ENCODE data around the gene LTBP2. TPM values are rescaled to one million over a fixed set of nuclear protein-coding genes. Genes with fewer than 3 reads are reported as not detected.

The LTBP2 gene
- total and polyA plus RNA-seq, 3 experiments from 2014 or later: 0.24 to 0.83 (median 0.42) TPM

DNA sequence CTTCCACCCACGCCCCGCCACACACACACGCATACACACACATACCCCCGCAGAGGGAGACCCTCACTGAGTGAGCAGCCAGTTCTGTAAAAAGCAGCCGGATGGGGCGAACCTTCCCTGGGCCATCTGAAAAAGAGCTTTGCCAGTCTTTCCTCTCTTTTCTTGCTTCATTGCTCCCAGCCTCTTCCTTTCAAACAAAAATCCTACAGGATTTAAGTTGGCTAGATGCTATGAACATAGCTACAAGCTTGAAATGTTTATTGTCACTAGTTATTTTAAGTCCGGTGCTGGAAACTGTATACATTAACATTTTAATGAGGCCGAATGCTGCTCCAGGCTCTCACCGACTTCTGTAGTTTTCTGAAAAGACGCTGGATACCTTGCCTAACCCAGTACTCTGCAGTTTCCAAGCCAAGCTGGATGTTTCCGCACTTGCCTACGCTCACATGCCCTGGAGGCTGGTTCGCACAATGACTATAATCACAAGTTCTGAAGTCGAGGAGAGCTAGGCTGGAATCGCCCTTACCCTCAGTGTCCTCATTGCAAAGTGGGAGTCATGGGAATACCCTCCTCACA is 39.2 kb downstream of the LTBP2 start:
- Mint-ChIP-seq H3K9me3 (no peaks in the 10 kb centered on the region), H3K4me3 (peak overlapping the region in 3 of 7 donors; percentile 8 to 70 (median 25)), H3K27ac (peak overlapping the region in 1 of 8 donors; percentile 52), H3K36me3 (no peaks in the 10 kb centered on the region), H3K4me1 (peaks cover 38 to 43% (median 38%) of the 10 kb centered on the region in 3 donors), H3K27me3 (peaks cover 28 to 31% of the 10 kb centered on the region in 2 donors)
- Histone ChIP-seq H3K4me1 (ENCODE audit: insufficient read depth, low read length) (peaks cover 39% of the 10 kb centered on the region), H3K4me3 (ENCODE audit: low read length) (no peak overlapping the region), H3K27ac (ENCODE audit: low read depth, low read length) (no peak overlapping the region), H3K9me3 (ENCODE audit: low read length) (no peaks in the 10 kb centered on the region), H3K27me3 (ENCODE audit: insufficient read depth, low read length, poor library complexity, severe bottlenecking) (peaks cover 28% of the 10 kb centered on the region), H3K36me3 (ENCODE audit: insufficient read depth, low read length) (no peaks in the 10 kb centered on the region)
- ChIA-PET CTCF (interaction anchor here (0.8 to 1.8 kb wide), 3 partner anchors 14 to 54 kb away, joined by 3 to 7 read pairs (median 4); no protein-coding TSS in a partner anchor), POLR2A (no interaction called here)
- no peak for DNase-seq

DNA sequence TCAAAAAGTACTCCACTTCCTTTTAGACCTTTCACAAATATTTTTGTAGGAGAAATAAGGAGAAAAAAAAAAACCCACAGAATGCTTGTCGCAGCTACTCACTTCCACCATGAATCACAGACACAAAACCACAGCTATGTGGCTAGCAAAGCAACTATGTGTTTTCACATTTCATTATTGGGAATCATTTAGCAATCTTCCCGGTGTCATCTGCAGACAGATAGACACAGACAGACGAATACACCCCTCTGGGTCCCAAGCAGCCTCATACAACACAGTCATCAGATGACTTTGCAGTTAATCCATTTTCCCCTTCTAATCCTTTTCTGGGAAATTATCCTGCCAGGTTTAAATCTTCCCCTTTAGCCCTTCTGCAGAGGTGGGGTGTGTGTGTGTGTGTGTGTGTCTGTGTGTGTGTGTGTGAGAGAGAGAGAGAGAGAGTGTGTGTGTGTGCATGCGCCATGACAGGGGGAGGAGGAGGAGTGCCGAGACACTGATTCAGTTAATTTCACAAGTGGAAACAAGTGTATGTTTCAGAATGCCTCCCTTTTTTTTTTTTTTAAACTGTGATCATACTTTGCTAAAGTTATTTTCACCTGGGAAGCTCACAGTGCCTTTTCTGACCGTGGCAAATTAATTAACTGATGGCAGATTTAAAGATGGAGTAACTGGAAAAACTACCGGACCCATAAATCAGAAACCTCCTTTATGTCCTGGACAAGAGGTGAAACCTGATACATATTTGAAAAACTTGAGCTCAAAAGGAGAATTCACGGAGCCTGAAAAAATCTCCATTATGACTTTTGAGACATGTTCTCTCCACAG is 39.9 kb downstream of the LTBP2 start:
- H3K27me3 ChIP-seq (ENCODE audit: insufficient read depth, low read length, poor library complexity, severe bottlenecking): peaks cover 28% of the 10 kb centered on the region
- DNase-seq: no peak
- Mint-ChIP-seq H3K36me3 (no peaks in the 10 kb centered on the region), H3K4me3 (peak overlapping the region in 6 of 7 donors; percentile 17 to 70 (median 38)), H3K9me3 (no peaks in the 10 kb centered on the region), H3K4me1 (peaks cover 38 to 43% (median 38%) of the 10 kb centered on the region in 3 donors), H3K27ac (peak overlapping the region in 3 of 8 donors; percentile 52 to 73 (median 56)), H3K27me3 (peaks cover 26 to 34% of the 10 kb centered on the region in 2 donors)
- H3K4me3 ChIP-seq (ENCODE audit: low read length): no peak overlapping the region
- ChIA-PET CTCF (interaction anchor here (0.8 to 1.5 kb wide), 2 partner anchors 14 to 53 kb away, joined by 3 to 4 read pairs; no protein-coding TSS in a partner anchor), POLR2A (no interaction called here)
- no peaks in the 10 kb centered on the region for H3K9me3 ChIP-seq (ENCODE audit: low read length)
- peaks cover 39% of the 10 kb centered on the region for H3K4me1 ChIP-seq (ENCODE audit: insufficient read depth, low read length)
- H3K36me3 ChIP-seq (ENCODE audit: insufficient read depth, low read length): no peaks in the 10 kb centered on the region
- no peak overlapping the region for H3K27ac ChIP-seq (ENCODE audit: low read depth, low read length)

DNA sequence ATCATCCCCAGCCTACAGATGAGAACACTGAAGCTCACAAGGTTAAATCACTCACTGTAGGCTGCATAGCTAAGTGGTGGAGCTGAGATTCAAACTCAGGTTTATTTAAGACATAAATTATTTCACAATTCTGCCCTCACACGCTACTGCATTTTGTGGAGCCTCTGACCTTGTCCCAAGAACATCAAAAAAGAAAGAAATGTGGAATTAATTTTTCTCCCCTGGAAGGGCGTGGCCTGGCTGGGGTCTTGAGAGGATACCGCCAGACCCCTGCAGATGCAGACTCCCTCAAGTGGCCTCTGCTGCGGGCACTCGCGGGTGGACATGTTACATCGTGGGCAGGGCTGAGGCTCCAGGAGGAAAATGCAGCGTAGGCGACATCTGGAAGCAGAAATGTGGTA is 40.6 kb downstream of the LTBP2 start:
- H3K27me3 ChIP-seq (ENCODE audit: insufficient read depth, low read length, poor library complexity, severe bottlenecking): peaks cover 28% of the 10 kb centered on the region
- CTCF ChIA-PET: interaction anchor here (1.5 kb wide), 1 partner anchor 13 kb away, joined by 4 read pairs; no protein-coding TSS in a partner anchor
- H3K9me3 Mint-ChIP-seq: no peaks in the 10 kb centered on the region
- H3K4me1 Mint-ChIP-seq: peaks cover 38 to 43% (median 38%) of the 10 kb centered on the region in 3 donors
- POLR2A ChIA-PET: no interaction called here
- H3K36me3 ChIP-seq (ENCODE audit: insufficient read depth, low read length): no peaks in the 10 kb centered on the region
- H3K4me3 Mint-ChIP-seq: peak overlapping the region in 3 of 7 donors; percentile 34 to 70 (median 38)
- H3K27me3 Mint-ChIP-seq: peaks cover 25 to 38% of the 10 kb centered on the region in 2 donors
- no peak overlapping the region for H3K27ac Mint-ChIP-seq
- H3K36me3 Mint-ChIP-seq: no peaks in the 10 kb centered on the region
- H3K27ac ChIP-seq (ENCODE audit: low read depth, low read length): no peak overlapping the region
- no peak for DNase-seq
- H3K4me3 ChIP-seq (ENCODE audit: low read length): no peak overlapping the region
- H3K9me3 ChIP-seq (ENCODE audit: low read length): no peaks in the 10 kb centered on the region
- H3K4me1 ChIP-seq (ENCODE audit: insufficient read depth, low read length): peaks cover 39% of the 10 kb centered on the region

DNA sequence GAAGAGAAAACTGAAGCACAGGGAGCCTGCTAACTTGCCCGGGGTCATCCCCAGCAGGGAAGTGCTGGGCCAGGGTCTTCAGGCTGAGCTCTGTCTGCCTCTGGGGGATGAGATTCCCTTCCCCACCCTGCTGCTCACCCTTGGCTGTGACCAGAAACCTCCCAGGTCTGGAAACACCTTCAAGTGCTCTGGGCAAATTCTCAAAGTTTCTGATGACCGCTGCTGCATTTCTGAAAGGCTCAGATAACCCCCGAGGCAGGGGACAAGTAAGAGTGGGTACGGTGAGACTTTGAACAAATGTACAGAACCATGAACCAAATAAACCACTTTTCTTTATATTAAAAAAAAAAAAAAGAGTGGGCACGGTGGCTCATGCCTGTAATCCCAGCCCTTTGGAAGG is 41.3 kb downstream of the LTBP2 start:
- no peak overlapping the region for H3K4me3 Mint-ChIP-seq
- H3K9me3 ChIP-seq (ENCODE audit: low read length): no peaks in the 10 kb centered on the region
- H3K9me3 Mint-ChIP-seq: no peaks in the 10 kb centered on the region
- no peaks in the 10 kb centered on the region for H3K36me3 Mint-ChIP-seq
- peaks cover 39% of the 10 kb centered on the region for H3K4me1 ChIP-seq (ENCODE audit: insufficient read depth, low read length)
- H3K27ac Mint-ChIP-seq: no peak overlapping the region
- POLR2A ChIA-PET: no interaction called here
- H3K27ac ChIP-seq (ENCODE audit: low read depth, low read length): no peak overlapping the region
- DNase-seq: no peak
- H3K4me3 ChIP-seq (ENCODE audit: low read length): no peak overlapping the region
- H3K4me1 Mint-ChIP-seq: peaks cover 38 to 43% (median 38%) of the 10 kb centered on the region in 3 donors
- H3K27me3 ChIP-seq (ENCODE audit: insufficient read depth, low read length, poor library complexity, severe bottlenecking): peaks cover 28% of the 10 kb centered on the region
- H3K27me3 Mint-ChIP-seq: peaks cover 25 to 43% of the 10 kb centered on the region in 2 donors
- no peaks in the 10 kb centered on the region for H3K36me3 ChIP-seq (ENCODE audit: insufficient read depth, low read length)
- CTCF ChIA-PET: interaction anchor here (1.4 kb wide), 1 partner anchor 38 kb away, joined by 4 read pairs; no protein-coding TSS in a partner anchor

DNA sequence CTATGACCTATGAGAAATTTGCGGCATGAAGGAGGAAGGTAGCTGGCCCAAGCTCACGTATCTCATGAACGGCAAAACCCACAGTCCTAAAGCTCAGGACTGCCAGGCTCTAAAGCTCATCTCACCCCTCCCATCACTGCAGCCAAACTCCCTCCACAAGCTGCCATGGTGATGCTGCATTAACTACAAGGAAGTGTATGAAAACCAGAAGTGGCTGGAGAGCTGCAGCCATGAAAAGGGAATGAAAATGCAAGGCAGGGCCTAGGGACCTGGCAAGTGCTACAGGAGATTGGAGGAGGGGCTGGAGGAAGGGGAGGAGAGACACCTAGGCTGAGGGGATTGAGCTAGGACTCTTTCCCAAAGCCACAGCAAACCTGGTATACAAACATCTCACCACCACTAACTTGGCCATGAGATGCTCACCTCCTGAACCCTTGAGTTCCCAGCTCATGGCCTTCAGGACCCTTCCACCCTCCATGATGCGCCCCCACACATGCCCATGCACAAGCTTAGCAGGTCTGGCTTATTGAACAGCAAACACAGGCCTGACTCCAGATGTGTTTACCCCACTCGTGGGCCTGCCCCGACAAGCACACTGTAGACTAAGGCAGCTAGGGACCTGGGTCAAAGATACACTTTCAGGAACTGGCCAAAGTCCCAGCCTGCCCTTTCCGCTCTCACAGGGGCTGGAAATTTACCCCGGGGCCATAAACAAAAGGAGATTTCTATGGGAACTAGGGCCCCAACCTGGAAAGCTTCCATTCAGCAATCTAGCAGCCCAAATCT is 42.0 kb downstream of the LTBP2 start:
- ChIA-PET CTCF (interaction anchor here (1.4 kb wide), 1 partner anchor 39 kb away, joined by 4 read pairs; no protein-coding TSS in a partner anchor), POLR2A (no interaction called here)
- peaks cover 28% of the 10 kb centered on the region for H3K27me3 ChIP-seq (ENCODE audit: insufficient read depth, low read length, poor library complexity, severe bottlenecking)
- no peaks in the 10 kb centered on the region for H3K9me3 ChIP-seq (ENCODE audit: low read length)
- peaks cover 36% of the 10 kb centered on the region for H3K4me1 ChIP-seq (ENCODE audit: insufficient read depth, low read length)
- H3K27ac Mint-ChIP-seq: peak overlapping the region in 2 of 8 donors; percentile 10 to 25
- DNase-seq: no peak
- H3K36me3 Mint-ChIP-seq: peaks cover 0 to 2% (median 0%) of the 10 kb centered on the region in 3 donors
- no peaks in the 10 kb centered on the region for H3K36me3 ChIP-seq (ENCODE audit: insufficient read depth, low read length)
- no peak overlapping the region for H3K27ac ChIP-seq (ENCODE audit: low read depth, low read length)
- H3K4me3 ChIP-seq (ENCODE audit: low read length): no peak overlapping the region
- H3K4me1 Mint-ChIP-seq: peaks cover 37 to 42% (median 38%) of the 10 kb centered on the region in 3 donors
- H3K9me3 Mint-ChIP-seq: no peaks in the 10 kb centered on the region
- peaks cover 25 to 50% of the 10 kb centered on the region in 2 donors for H3K27me3 Mint-ChIP-seq
- no peak overlapping the region for H3K4me3 Mint-ChIP-seq

DNA sequence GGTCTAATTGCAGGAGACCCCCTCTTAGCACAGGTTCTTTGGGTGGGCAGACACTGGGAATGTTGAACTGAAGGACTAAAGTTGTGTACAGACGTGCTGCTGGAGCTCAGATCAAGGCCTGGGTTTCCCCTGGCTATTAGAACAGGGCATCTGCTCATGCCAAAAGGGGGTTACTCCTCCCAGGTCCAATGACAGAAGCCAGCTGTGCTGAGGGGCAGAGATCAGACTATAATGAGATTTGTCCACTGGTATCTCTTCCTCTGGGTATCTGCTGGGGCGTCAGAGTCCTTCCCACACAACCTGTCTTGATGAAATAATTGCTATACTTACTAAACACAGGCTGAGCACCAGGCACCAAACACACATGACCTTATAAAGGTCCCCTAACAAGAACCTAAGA is 42.6 kb downstream of the LTBP2 start:
- H3K4me3 ChIP-seq (ENCODE audit: low read length): no peak overlapping the region
- H3K9me3 ChIP-seq (ENCODE audit: low read length): no peaks in the 10 kb centered on the region
- POLR2A ChIA-PET: no interaction called here
- Mint-ChIP-seq H3K36me3 (peaks cover 0 to 2% (median 0%) of the 10 kb centered on the region in 3 donors), H3K4me3 (no peak overlapping the region), H3K9me3 (no peaks in the 10 kb centered on the region), H3K27ac (no peak overlapping the region), H3K4me1 (peaks cover 31 to 36% (median 33%) of the 10 kb centered on the region in 3 donors), H3K27me3 (peaks cover 23 to 54% of the 10 kb centered on the region in 2 donors)
- H3K36me3 ChIP-seq (ENCODE audit: insufficient read depth, low read length): no peaks in the 10 kb centered on the region
- no peak overlapping the region for H3K27ac ChIP-seq (ENCODE audit: low read depth, low read length)
- H3K4me1 ChIP-seq (ENCODE audit: insufficient read depth, low read length): peaks cover 30% of the 10 kb centered on the region
- DNase-seq: no peak
- H3K27me3 ChIP-seq (ENCODE audit: insufficient read depth, low read length, poor library complexity, severe bottlenecking): peaks cover 28% of the 10 kb centered on the region
- CTCF ChIA-PET: interaction anchor here (1.4 kb wide), 1 partner anchor 39 kb away, joined by 4 read pairs; no protein-coding TSS in a partner anchor

DNA sequence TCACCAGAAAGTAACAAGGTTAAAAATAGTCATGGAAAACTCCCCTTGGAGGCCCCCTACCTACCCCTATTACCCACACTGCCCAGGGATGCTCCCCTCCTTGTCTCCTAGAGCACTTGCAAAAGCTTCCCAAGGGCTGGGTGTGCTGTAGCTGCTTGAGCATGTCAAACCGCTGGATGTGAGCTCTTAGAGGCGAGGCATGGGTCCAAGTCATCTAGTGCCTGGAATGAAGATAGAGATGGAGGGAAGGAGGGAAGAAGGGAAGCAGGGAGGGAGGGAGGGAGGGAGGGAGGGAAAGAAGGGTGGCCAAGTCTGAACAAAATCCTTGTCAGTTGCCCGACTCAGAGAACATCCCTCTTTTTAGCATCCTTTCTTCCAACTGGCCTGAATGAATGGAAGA is 43.1 kb downstream of the LTBP2 start:
- Mint-ChIP-seq H3K27ac (no peak overlapping the region), H3K4me3 (no peak overlapping the region), H3K36me3 (peaks cover 0 to 2% (median 0%) of the 10 kb centered on the region in 3 donors), H3K4me1 (peaks cover 26 to 31% (median 28%) of the 10 kb centered on the region in 3 donors), H3K27me3 (peaks cover 20 to 54% of the 10 kb centered on the region in 2 donors), H3K9me3 (no peaks in the 10 kb centered on the region)
- Histone ChIP-seq H3K27ac (ENCODE audit: low read depth, low read length) (no peak overlapping the region), H3K9me3 (ENCODE audit: low read length) (no peaks in the 10 kb centered on the region), H3K36me3 (ENCODE audit: insufficient read depth, low read length) (no peaks in the 10 kb centered on the region), H3K4me1 (ENCODE audit: insufficient read depth, low read length) (peaks cover 26% of the 10 kb centered on the region), H3K4me3 (ENCODE audit: low read length) (no peak overlapping the region), H3K27me3 (ENCODE audit: insufficient read depth, low read length, poor library complexity, severe bottlenecking) (peaks cover 28% of the 10 kb centered on the region)
- no peak for DNase-seq
- ChIA-PET CTCF (no interaction called here), POLR2A (no interaction called here)

Data from CD8-positive, alpha-beta memory T cell (primary cell).